GM18511 (cell line): ENCODE measurements around the gene ITPK1.

Experiments
- ATAC-seq: cut with Tn5 transposase; IDR thresholded peaks from one replicate; pipeline ENCODE4 v1.9.1; 2021; ENCODE audit warnings: mild to moderate bottlenecking, moderate library complexity; ENCODE audit not compliant: unreplicated experiment

The ITPK1 gene

GRCh38 chr14:93030761-93031160 lies 85.0 kb downstream of the ITPK1 start:
- ATAC-seq: no peak

GRCh38 chr14:93029911-93030508 lies 85.7 kb downstream of the ITPK1 start:
- ATAC-seq: no peak

- no peak for ATAC-seq
Observed at GRCh38 chr14:93029417-93029816, 86.3 kb downstream of the ITPK1 start.

GRCh38 chr14:93028724-93029076 lies 87.0 kb downstream of the ITPK1 start:
- ATAC-seq: no peak

- ATAC-seq: no peak
Observed at GRCh38 chr14:93027810-93028723, 87.7 kb downstream of the ITPK1 start.

- ATAC-seq: no peak
Observed at GRCh38 chr14:93026339-93026738, 89.4 kb downstream of the ITPK1 start.

- no peak for ATAC-seq
Observed at GRCh38 chr14:93025055-93025454, 90.7 kb downstream of the ITPK1 start.

GRCh38 chr14:93024493-93024892 lies 91.2 kb downstream of the ITPK1 start:
- no peak for ATAC-seq

GRCh38 chr14:93023802-93024434 lies 91.8 kb downstream of the ITPK1 start:
- no peak for ATAC-seq

- no peak for ATAC-seq
Observed at GRCh38 chr14:93023039-93023438, 92.7 kb downstream of the ITPK1 start.

- ATAC-seq: no peak
Observed at GRCh38 chr14:93019970-93020369, 95.8 kb downstream of the ITPK1 start.

- ATAC-seq: no peak
Observed at GRCh38 chr14:93019367-93019843, 96.3 kb downstream of the ITPK1 start.

GRCh38 chr14:93018366-93018765 lies 97.4 kb downstream of the ITPK1 start:
- ATAC-seq: no peak

GRCh38 chr14:93017898-93018297 lies 97.8 kb downstream of the ITPK1 start:
- no peak for ATAC-seq

- no peak for ATAC-seq
Observed at GRCh38 chr14:93017301-93017797, 98.4 kb downstream of the ITPK1 start.

- no peak for ATAC-seq
Observed at GRCh38 chr14:93016275-93016845, 99.4 kb downstream of the ITPK1 start.

GRCh38 chr14:93015505-93015904 lies 100.2 kb downstream of the ITPK1 start:
- ATAC-seq: no peak

GRCh38 chr14:93015064-93015463 lies 100.7 kb downstream of the ITPK1 start:
- no peak for ATAC-seq

GRCh38 chr14:93014058-93015023 lies 101.4 kb downstream of the ITPK1 start:
- no peak for ATAC-seq
